Stimulated activated naive CD4-positive, alpha-beta T cell treated with Interleukin-2 at 50 U/mL for 16 hours (primary cell): ENCODE results near the gene CDH13.

Experiments used
- DNase-seq: peaks from one replicate; lab custom pipeline; 2025; lab: John Stamatoyannopoulos, UW

Gene CDH13

GRCh38 chr16:83842291-83842690 is 1215.5 kb downstream of the CDH13 start:
- no peak for DNase-seq

GRCh38 chr16:83842756-83843507 is 1216.2 kb downstream of the CDH13 start:
- no peak for DNase-seq

- DNase-seq: no peak
These were observed 1216.9 kb downstream of the CDH13 start for GRCh38 chr16:83843657-83844056.

DNA sequence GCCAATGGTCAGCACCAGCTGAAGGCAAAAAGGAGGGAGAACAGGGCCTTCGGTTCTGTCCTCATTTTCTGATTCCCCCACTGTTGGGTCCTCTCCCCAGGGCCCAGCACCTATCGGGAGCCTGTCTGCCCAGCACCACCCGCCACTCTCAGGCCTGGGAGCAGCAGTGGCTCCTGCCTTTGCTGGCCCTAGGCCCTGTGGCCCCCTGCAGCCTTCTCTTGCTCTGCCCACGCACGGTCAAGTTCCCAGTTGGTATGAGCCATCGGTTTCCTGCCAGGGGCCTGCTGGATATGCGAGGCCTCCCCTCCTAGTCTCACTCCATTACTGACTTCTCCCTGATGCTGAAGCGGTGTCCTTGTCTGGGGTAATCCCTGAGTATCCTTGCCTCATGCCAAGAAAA is 1218.5 kb downstream of the CDH13 start:
- no peak for DNase-seq

DNA sequence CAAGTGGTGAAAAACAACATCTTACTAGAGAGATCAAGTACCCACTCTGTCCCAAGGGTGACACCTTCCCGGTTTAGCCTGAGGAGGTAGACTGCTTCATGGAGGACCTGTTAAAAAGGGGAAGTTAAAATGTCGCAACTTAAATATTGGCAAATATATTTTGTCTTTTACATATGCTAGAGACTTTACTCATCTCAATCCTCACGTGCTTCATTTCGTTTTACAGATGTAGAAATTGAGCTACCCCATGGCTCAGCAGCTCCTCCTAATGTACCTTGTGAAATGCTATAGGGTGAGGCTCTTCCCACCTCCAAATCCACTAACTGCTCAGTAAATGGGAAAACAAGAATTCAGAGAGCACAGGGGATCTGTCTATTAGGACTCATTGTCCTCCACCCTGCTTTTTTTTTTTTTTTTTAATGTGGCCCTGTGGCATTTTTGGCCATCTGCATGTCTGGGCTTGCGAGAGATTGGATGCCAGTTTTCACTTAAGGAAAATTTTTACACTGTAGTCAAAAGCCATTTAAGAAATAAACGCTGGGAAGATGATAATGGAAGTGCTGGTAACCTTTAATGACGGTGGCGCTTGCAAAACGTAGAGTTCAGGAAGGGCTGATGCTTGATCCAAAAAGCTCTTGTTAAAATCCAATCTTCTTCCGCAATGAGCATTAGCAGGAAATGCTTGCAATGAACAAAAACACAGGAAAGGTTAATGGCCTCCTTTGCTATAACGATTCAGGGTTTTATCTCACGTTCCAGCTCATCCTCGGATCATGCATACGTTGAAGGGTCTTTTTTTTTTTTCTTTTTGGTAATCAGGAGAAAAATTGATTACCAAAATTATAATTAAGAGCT is 1220.8 kb downstream of the CDH13 start:
- DNase-seq: no peak

- DNase-seq: no peak
These were observed 1222.7 kb downstream of the CDH13 start for GRCh38 chr16:83849421-83849820.
